COR-L47 (cell line): Measurements from ENCODE around the gene N4BP2.
"Not testable (repeated sequence)": the region's sequence is repeated elsewhere in the genome, so short reads cannot be mapped to it uniquely, and the experiment has no call there.

ENCODE experiments used
- DNase-seq: peaks from one replicate; lab custom pipeline; 2025; lab: John Stamatoyannopoulos, UW

Gene N4BP2

DNA sequence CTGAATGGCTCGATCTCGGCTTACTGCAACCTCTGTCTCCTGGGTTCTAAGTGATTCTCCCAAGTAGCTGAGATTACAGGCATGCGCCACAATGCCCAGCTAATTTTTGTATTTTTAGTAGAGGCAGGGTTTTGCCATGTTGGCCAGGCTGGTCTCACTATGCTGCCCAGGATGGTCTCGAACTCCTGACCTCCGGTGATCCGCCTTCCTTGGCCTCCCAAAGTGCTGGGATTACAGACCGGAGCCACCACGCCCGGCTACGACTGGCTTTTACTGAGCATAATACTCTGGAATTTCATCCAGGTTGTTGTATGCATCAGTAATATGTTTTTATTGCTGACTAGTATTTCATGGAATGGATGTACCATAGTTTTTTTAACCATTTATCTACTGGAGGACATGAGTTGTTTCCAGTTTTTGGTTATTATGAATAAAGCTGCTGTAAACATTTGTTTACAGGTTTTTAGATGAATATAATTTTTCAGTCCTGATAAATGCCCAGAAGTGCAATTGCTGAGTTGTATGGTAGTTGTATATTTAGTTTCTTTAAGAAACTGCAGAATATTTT, 31.2 kb downstream of the N4BP2 start:
- no peak for DNase-seq

DNA sequence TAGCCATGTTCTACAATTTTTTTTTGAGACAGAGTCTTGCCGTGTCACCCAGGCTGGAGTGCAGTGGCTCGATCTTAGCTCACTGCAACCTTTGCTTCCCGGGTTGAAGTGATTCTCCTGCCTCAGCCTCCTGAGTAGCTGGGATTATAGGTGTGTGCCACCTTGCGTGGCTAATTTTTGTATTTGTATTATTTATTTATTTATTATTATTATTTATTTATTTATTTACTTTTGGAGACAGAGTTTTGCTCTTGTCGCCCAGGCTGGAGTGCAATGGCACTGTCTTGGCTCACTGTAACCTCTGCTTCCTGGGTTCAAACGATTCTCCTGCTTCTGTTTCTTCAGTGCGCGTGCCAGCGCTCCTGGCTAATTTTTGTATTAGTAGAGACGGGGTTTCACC, 36.8 kb downstream of the N4BP2 start:
- not testable (repeated sequence) for DNase-seq

DNA sequence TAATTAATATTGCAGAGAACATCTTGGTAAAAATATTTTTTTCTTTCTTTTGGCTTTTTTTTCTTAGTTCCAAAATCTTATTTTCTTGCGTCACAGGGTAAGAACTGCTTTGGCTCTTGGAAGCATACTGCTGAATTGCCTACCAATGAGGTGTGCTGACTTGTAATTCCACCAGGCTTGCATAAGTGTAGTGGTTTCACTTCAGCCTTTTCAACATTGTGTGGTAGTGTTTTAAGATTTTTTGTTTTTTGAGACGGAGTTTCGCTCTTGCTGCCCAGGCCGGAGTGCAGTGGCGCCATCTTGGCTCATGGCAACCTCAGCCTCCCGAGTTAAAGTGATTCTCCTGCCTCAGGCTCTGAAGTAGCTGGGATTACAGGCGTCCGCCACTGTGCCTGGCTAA, 42.4 kb downstream of the N4BP2 start:
- DNase-seq: no peak

DNA sequence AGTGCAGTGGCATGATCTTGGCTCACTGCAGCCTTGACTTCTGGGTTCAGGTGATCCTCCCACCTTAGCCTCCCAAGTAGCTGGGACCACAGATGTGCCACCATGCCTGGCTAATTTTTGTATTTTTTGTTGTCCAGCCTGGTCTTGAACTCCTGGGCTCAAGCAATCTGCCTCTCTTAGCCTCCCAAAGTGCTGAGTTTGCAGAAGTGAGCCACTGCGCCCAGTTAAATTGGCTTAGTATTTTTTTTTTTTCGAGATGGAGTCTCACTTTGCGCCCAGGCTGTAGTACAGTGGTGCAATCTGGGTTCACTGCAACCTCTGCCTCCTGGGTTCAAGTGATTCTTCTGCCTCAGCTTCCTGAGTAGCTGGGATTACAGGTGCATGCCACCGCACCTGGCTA, 50.5 kb downstream of the N4BP2 start:
- not testable (repeated sequence) for DNase-seq

DNA sequence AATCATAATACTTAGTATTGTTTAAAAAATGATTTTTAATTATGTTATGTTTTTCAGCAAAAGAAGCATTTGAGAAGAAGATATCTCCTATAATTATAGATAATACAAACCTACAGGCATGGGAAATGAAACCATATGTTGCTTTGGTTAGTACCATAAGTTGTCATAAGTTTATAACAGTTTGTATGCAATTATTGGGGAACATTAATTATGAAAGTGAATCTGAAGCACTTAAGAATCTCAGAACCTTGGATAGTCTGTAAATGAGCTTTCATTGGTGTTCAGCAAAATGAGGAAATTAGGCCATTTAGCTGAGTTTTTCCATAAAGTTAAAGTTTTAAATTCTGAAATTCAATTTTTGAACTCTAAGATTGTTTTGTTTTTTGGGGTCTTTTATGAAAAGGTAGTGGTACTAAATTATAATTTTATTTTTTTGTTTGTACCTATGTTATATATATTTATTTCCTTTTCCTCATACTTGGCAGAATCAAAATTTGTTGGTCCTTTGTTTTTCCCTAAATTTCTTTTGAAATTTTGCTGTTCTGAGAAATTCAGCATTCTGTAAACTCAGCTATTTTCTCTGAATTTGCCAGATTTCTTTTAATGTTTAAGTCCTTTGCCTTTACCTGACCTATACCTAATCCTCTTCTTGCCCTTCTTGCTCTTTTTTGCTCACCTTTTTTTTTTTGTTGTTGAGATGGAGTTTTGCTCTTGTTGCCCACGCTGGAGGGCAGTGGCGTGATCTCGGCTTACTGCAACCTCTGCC, 55.6 kb downstream of the N4BP2 start:
- no peak for DNase-seq

DNA sequence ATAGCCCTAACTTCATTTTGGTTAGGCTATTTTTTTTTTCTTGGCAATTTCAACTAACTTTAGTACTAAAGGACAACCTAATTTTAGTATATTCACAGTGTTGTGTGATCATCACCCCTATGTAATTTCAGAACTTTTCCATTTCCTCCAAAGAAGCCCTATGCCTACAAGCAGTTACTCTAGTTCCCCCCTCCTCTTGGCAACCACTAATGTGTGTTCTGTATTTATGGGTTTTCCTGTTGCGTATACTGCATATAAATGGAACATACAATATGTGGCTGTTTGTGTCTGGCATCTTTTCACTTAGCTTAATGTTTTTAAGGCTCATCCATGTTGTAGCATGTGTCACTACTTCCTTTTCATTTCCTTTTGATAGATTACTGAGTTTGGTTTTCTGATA, 57.6 kb downstream of the N4BP2 start:
- no peak for DNase-seq

DNA sequence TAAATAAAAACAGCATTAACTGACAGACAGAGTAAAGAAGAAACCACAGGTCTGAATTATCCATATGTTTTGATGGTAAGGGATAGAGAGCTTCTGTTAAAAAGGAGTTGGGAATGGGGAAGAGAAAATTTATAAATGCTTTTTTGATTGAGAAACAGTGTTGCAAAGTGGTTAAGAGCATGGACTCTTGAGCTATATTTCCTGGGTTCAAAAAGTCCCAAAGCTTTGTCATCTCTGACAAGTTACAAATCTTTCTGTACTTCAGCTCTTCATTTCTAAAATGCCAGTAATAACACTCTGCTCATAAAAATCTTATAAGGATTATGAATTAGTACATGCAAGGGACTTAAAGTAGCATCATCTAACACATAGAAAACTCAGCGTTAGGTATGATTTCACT, 62.2 kb downstream of the N4BP2 start:
- DNase-seq: no peak

DNA sequence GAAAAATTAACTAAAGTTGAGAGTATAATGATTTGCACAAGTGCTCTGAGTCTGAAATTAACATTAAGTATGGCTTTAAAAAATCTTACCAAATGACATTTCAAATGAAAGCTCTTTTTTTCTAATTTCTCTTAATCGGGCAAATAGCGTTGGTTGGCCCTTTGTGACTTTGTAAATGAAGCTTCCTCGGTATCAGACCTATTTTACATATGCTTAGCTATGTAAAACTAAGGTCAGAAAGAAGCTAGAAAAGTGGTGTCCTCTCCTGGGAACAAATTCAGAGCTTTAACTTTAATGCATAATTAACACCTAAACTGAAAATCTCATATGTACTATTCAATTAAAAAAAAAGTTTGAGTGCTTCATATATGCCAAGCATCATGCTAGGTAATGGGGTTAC, 62.7 kb downstream of the N4BP2 start:
- DNase-seq: no peak

DNA sequence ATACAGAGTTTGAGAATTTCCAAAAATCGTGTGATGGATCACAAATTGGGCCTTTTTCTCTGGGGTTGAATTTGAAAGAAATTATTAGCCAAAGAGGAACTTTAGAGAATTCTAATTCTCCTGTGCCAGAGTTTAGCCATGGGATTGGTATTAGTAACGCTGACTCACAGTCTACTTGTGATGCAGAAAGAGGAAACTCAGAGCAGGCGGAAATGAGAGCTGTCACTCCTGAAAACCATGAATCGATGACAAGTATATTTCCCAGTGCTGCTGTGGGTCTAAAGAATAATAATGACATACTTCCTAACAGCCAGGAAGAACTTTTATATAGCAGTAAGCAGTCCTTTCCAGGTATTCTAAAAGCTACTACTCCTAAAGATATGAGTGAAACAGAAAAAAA, 64.9 kb downstream of the N4BP2 start:
- no peak for DNase-seq

DNA sequence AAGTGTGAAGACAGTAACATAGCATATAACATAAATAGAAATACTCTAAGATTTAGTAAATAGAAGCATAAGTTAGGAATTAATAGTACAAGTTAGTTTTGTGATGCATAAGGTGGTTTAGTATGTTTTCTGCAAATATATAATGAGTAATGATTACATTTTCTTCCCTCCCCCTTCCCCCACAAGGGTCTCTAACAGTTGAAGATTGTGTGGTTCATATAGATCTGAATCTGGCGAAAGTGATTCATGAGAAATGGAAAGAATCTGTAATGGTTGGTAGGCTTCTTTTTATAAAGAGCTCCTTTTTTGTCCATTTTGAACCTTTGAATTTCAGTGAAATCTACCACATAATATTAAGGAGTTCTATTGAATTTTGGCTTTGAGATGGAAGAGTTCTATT, 66.3 kb downstream of the N4BP2 start:
- no peak for DNase-seq

DNA sequence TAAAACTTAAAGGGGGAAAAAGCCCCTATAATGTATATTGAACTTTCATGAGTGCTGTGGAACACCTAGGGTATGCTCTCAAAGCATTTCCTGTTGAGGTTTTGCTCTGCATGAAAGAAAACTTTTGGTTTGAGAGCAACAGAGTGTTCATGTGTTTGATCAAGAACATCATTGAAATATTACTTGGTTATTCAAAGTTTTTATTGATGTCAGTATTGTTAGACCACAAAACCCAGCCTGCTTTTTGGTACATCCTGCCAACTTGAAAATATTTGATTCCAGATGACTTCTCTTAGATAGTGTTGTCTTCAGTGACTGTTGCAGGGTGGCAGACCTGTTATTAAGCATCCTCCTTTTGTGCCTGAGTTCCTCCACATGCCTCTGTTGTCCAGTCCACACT, 68.0 kb downstream of the N4BP2 start:
- no peak for DNase-seq

DNA sequence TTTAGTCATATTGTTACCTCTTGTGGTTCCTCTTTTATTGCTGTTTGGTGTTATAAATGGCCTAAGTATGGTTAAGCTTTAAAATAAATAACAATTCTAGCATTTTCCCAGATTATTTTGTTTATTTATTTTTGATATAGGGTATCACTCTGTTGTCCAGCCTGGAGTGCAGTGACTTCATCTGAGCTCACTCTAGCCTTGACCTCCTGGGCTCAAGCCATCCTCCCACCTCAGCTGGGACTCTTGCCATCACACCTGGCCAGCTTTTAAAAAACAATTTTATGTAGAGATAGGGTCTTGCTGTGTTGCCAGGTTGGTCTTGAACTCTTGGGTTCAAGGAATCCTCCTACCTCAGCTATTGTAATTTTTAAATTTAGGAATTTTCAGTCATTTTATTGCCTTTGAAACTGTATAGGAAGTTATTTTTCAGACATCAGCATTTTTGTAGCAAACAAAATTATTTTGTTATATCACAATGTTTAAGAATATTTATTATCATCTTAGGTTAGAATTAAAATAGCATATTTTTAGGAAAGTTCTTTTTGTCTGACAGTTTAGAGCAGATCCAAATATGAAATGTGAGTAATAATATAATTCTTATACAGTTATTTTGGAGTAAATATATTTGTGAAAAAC, 73.9 kb downstream of the N4BP2 start:
- no peak for DNase-seq

DNA sequence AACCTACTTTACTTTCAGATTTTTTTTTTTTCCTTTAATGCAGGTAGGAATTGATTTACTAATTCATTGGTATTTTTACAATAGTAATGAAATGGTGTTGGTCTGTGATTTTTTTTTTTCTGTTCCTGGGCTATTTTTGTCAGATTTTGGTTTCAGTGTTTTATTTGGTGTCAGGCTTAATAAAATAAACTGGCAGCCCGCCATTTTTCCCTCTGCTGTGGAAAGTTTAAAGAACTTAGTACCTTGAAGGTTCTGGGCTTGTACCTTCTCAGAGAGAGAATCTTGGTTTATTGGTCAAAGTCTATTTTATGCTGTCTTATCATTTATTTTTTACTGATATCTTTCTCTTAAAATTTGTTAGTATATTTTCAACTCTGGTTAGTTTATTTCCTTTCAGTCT, 76.2 kb downstream of the N4BP2 start:
- no peak for DNase-seq

DNA sequence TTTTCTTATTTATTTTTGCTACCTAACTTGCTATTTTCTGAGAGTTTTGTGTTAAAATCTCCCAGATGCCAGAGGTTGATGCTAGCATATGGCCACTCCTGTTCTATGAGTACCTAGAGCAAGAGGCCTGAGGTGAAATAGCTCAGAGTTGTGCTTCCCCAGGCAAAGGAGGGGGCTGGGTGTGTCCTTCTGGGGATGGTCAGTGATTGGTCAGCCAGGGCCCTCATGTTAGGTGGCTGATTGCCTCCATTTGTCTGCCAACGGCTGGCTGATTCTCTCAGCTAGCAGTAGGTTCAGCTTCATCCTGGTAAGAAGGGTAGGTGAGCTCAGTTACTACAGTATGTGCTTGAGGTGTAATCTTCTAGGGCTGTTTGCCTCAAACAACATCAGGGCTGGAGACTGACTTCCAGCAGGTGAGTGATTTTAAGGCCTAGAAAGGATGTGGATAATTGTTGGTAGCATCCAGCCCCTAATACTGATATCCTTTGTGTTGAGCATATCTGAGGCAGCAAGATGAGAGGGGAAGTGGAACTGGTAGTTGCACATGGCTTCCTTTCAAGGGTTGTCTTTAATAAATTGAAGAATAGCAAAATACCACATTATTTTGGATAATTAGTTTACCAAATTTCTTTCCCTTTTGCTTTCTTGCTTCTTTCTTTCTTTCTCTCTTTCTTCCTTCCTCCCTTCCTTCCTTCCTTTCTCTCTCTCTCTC, 77.7 kb downstream of the N4BP2 start:
- no peak for DNase-seq

DNA sequence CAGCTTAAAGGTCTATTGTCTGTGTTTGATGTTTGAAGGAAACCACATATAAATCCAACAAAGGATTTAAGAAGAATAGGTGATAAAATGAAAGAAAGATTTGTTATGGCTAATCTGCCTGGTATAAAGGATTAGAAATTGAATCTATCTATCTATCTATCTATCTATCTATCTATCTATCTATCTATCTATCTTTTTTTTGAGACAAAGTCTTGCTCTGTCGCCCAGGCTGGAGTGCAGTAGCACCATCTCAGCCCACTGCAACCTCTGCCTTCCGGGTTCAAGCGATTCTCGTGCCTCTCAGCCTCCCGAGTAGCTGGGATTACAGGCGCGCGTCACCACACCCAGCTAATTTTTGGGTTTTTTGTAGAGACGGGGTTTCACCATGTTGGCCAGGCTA, 79.6 kb downstream of the N4BP2 start:
- not testable (repeated sequence) for DNase-seq

DNA sequence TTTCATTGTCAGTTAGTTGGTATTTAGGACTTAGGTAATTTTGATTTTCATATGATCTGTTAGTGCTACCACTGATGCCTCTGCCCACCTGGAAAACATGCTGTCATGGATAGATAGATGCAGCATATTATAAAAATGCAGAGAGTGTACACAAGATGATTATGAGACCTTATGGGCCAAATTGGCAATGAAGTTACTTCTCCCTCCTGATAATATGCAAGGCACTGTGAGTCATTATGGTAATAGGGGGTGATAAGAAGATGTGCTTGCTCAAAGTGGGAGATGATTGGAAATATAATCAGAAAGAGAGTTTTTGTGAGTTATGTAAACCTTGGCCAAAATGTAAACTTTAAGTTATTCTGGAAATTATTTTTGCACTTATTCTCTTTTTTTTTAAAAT, 83.5 kb downstream of the N4BP2 start:
- DNase-seq: no peak

DNA sequence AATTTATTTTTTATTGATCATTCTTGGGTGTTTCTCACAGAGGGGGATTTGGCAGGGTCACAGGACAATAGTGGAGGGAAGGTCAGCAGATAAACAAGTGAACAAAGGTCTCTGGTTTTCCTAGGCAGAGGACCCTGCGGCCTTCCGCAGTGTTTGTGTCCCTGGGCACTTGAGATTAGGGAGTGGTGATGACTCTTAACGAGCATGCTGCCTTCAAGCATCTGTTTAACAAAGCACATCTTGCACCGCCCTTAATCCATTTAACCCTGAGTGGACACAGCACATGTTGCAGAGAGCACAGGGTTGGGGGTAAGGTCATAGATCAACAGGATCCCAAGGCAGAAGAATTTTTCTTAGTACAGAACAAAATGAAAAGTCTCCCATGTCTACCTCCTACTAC, 83.9 kb downstream of the N4BP2 start:
- not testable (repeated sequence) for DNase-seq

DNA sequence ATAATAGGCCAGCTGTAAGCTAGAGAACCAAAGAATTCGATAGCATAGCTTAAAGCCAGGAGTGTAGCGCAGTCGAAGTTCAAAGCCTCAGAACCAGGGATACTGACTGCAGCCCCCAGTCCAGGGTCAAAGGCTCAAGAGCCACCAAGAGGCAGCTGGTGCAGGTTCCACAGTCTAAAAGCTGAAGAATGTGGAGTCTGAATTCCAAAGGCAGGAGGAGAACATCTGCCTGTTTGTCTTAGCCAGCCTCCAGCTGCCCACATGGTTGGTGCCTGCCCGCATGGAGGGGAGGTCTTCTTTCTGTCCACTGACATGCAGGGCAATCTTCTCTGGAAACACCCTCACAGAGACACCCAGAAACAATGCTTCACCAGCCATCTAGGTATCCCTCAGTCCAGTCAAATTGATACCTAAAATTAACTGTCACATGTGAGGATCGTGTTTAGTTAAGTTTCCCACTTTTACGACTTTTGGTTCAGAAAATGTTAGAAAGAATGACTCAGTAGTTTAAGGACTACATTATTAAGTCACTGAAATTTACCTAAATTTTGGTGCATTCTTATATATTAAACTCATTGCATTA, 87.4 kb downstream of the N4BP2 start:
- DNase-seq: no peak

DNA sequence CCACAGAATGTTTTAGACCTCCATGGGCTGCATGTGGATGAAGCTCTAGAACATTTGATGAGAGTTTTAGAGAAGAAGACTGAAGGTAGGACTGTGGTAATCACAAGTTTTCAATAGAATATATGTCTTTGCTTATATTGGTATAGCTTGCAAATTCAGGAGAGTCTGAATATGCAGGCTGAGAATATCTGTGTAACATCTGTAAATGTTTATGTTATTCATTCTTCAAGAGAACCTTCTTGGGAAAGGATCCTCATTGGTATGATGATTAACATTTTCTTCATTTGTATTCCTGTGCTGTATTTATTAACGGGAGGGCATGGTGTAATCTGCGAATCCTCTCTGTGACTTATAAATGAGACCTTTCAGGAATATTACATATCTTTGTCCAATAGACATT, 88.1 kb downstream of the N4BP2 start:
- DNase-seq: no peak

DNA sequence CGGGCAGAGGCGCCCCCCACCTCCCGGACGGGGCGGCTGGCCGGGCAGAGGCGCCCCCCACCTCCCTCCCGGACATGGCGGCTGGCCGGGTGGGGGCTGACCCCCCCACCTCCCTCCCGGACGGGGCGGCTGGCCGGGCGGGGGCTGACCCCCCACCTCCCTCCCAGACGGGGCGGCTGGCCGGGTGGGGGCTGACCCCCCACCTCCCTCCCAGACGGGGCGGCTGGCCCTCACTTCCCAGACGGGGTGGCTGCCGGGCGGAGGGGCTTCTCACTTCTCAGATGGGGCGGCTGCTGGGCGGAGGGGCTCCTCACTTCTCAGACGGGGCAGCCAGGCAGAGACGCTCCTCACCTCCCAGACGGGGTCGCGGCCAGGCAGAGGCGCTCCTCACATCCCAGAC, 90.8 kb downstream of the N4BP2 start:
- not testable (repeated sequence) for DNase-seq

DNA sequence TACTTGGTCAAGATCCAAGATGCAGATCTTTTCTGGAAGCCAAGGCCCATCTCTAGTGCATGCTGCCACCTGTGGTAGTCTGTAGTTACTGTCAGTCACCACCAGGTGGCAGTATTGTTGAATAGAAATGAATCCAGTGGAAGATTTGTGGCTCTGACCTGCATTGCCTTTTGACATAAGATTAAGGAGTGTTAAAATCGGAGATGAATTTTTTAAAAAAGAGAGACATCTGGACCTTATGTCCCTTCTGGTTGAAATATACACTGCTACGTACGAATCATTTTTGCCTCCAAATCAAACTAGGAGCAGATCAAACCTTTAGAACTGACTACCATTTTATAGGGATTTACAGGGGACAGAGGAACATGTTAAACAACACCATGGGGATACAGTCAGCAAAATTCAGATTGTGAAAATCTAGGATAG, 93.3 kb downstream of the N4BP2 start:
- peak; percentile 58 for DNase-seq

DNA sequence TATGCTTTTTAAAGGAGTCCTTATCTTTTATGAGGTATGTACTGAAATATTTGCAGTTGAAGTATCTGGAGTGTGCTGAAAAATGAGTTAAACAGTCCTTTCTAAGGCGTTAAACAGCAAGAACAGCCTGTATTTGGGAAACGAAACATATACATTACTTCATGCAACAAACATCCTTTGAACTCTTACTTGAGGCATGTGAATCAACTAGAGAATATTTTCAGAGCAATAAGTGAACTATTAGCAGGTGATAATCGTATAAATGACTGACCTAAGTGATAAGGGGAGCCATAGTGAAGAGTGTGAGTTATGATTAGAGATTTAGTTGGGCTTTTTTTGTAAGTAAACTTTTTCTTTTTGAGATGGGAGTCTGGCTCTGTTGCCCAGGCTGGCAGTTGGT, 94.3 kb downstream of the N4BP2 start:
- no peak for DNase-seq

DNA sequence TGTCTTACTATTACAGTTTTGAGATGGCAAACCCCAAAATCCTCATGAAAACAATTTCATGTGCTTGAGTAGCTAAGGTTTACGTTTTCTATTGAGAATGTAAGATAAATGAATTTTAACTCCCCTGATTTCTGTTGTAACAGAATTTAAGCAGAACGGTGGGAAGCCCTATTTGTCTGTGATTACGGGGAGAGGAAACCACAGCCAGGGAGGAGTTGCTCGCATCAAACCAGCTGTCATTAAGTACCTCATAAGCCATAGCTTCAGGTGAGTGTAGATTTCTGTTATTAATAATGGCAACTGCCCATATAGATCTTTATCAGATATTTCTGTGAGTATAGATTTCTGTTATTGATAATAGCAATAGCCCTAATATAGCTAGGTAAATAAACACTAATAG, 96.0 kb downstream of the N4BP2 start:
- DNase-seq: no peak
